GM12878 (cell line): Measurements from ENCODE around the gene TNFRSF11A. TPM values are rescaled to one million over a fixed set of nuclear protein-coding genes. Genes with fewer than 3 reads are reported as not detected.

Experiments used
- BCL3 ChIP-seq: IDR thresholded peaks from 2 replicates; pipeline ENCODE4 v1.6.1; 2011; ENCODE audit warnings: borderline replicate concordance, low read depth, mild to moderate bottlenecking, moderate library complexity, low read length; ENCODE audit not compliant: insufficient read depth, poor library complexity, severe bottlenecking
- BMI1 ChIP-seq: fragments of 450-650 bp; IDR thresholded peaks from 2 replicates; pipeline ENCODE4 v1.6.1; 2016; ENCODE audit warnings: mild to moderate bottlenecking, moderate library complexity, borderline replicate concordance
- CUX1 ChIP-seq: IDR thresholded peaks from 2 replicates; pipeline ENCODE4 v1.6.1; 2012; ENCODE audit warnings: improper control_type of control experiment, low read depth, low read length; ENCODE audit not compliant: insufficient replicate concordance
- E4F1 ChIP-seq: fragments of 450-650 bp; IDR thresholded peaks from 2 replicates; pipeline ENCODE4 v1.6.1; 2018; ENCODE audit warnings: borderline replicate concordance, mild to moderate bottlenecking; ENCODE audit not compliant: partially characterized antibody
- EGR1 ChIP-seq, 2 experiments: IDR thresholded peaks; 1 replicate in 1 of 2; 2 replicates in 1 of 2; pipeline ENCODE4 v1.6.1; 2011 to 2012; ENCODE audit warnings: low read depth in 2 of 2, low read length in 2 of 2, borderline replicate concordance in 1 of 2, mild to moderate bottlenecking in 1 of 2, moderate library complexity in 1 of 2
- JUND ChIP-seq: IDR thresholded peaks from 2 replicates; pipeline ENCODE4 v1.6.1; 2012; ENCODE audit warnings: low read depth, mild to moderate bottlenecking, low read length, improper control_type of control experiment, moderate library complexity
- MAX ChIP-seq: IDR thresholded peaks from 2 replicates; pipeline ENCODE4 v1.6.1; 2012; ENCODE audit warnings: low read depth, low read length, improper control_type of control experiment
- MLLT1 ChIP-seq: fragments of 450-650 bp; IDR thresholded peaks from 2 replicates; pipeline ENCODE4 v1.6.1; 2016; ENCODE audit warnings: mild to moderate bottlenecking
- NFXL1 ChIP-seq: fragments of 450-650 bp; IDR thresholded peaks from 2 replicates; pipeline ENCODE4 v1.6.1; 2017; ENCODE audit warnings: antibody characterized with exemption, mild to moderate bottlenecking, borderline replicate concordance
- PAX5 ChIP-seq: IDR thresholded peaks from 2 replicates; pipeline ENCODE4 v1.6.1; 2011; ENCODE audit warnings: low read depth, low read length, borderline replicate concordance
- RFX5 ChIP-seq: IDR thresholded peaks from 2 replicates; pipeline ENCODE4 v1.6.1; 2011; ENCODE audit warnings: low read depth, low read length, improper control_type of control experiment
- TCF3 ChIP-seq: IDR thresholded peaks from 2 replicates; pipeline ENCODE4 v1.6.1; 2012; ENCODE audit warnings: low read depth, mild to moderate bottlenecking, low read length, borderline replicate concordance; ENCODE audit not compliant: insufficient read depth
- ZNF217 ChIP-seq: fragments of 450-650 bp; IDR thresholded peaks from 2 replicates; pipeline ENCODE4 v1.6.1; 2017; ENCODE audit warnings: antibody characterized with exemption, mild to moderate bottlenecking
- ZNF274 ChIP-seq: IDR thresholded peaks from one replicate; pipeline ENCODE4 v1.8.0; 2011; ENCODE audit not compliant: insufficient read length, insufficient read depth
- polyA plus RNA-seq, 11 experiments: library from polyadenylated mRNA; depleted of rRNA in 4 of 11; unstranded in 6 of 11; stranded (reverse) in 5 of 11; fragments of >200 nt; fragmentation: Nextera tagmentation in 4 of 11; fragmentation: Illumina TruSeq in 1 of 11; extraction: Ambion mirVana in 4 of 11; extraction: Trizol in 1 of 11; gene quantifications; 1 replicate in 1 of 11; 2 replicates in 10 of 11; pipeline versions ENCODE4 v1.2.1 to v1.2.3, GENCODE V29; 2011 to 2016; ENCODE audit warnings: inconsistent platforms in 2 of 11, missing spikeins in 2 of 11, low read depth in 1 of 11
- total RNA-seq, 4 experiments: library from RNA; depleted of rRNA in 3 of 4; stranded (reverse); fragments of >200 nt in 3 of 4; fragmentation: Illumina TruSeq in 1 of 4; extraction: Trizol in 1 of 4; gene quantifications; 2 replicates each; pipeline versions ENCODE4 v1.2.1 to v1.2.3, GENCODE V29; 2013 to 2021

The TNFRSF11A gene
- total and polyA plus RNA-seq, 10 of the 15 experiments (the other 5 are each of a cell fraction or from before 2014, with no cell fraction given), result 0.07 to 4.0 (median 0.23) TPM

GRCh38 chr18:62420151-62420512, 95.0 kb downstream of the TNFRSF11A start (continued):
- TF ChIP-seq MAX, result no peak
- no peak for TF ChIP-seq NFXL1
- TF ChIP-seq BCL3, result no peak
- no peak for TF ChIP-seq ZNF274
- no peak for TF ChIP-seq RFX5
- no peak for TF ChIP-seq TCF3
- TF ChIP-seq CUX1, result no peak
- no peak for TF ChIP-seq E4F1
- no peak for TF ChIP-seq PAX5
- no peak for TF ChIP-seq ZNF217
- TF ChIP-seq BMI1, result no peak
- no peak for TF ChIP-seq JUND
- TF ChIP-seq MLLT1, result no peak
- no peak for TF ChIP-seq EGR1 (IDR thresholded peaks at IDR 0.05; ENCODE audit: borderline replicate concordance in 1 of 2, low read depth in 2 of 2, low read length in 2 of 2)
- TF ChIP-seq, all 136 proteins: peak for 0
